Prostate gland (tissue), 2 donors: ENCODE measurements around the gene CCDC80.

Source experiments
- POLR2A ChIP-seq: fragments of 450-650 bp; IDR thresholded peaks from one replicate; pipeline ENCODE4 v1.6.1; 2016; ENCODE audit warnings: antibody characterized with exemption, mild to moderate bottlenecking
- POLR2AphosphoS5 ChIP-seq: sonication (generic); formaldehyde crosslinking; IDR thresholded peaks from one replicate; pipeline ENCODE4 v1.6.1; 2017; ENCODE audit warnings: antibody characterized with exemption
- TF ChIP-seq, protein P1 (sequence below), 4 experiments: fragments of 200-600 bp in 2 of 4; fragments of 450-650 bp in 2 of 4; sonication (generic) in 2 of 4; IDR thresholded peaks; 1 replicate in 3 of 4; 2 replicates in 1 of 4; pipeline ENCODE4 v1.5.1; 2016 to 2019; ENCODE audit warnings: antibody characterized with exemption in 4 of 4, mild to moderate bottlenecking in 2 of 4, moderate library complexity in 2 of 4

DNA sequence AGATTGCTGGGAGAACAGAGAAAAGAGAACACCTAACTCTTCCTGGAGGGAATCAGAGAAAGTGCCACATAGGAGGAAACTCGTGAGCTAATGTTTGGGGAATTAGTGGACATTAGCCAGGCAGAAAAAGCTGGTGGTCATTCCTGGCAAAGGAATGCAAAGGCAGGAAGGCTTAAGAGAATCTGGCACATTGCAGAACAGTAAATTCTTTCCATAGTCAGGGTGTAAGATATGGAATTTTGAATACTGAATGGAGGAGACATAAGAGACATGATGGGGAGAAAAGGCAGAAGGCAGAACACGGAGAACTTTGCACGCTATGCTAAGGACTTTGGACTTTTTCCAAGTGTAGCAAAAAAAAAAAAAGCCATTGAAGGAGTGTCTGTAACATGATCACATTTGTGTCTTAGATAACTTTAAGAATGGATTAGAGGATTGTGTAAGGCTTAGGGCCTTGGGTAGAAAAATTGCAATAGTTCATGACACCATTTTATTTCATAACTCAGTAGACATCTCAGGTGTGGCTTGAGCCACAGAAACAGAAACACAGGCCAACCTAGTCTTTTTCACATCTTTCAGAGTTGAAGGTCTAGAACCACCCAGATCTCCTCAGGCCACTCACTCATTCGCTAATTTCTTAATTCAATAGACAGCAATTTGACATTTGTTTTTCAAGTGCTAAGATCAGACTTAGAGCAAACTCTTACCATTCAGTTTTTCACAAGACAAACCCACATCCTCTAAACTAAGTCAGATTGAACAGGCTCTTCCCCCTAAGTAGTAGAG is 31.2 kb upstream of the CCDC80 start:
- no peak for TF ChIP-seq POLR2A
- TF ChIP-seq, protein P1, sequence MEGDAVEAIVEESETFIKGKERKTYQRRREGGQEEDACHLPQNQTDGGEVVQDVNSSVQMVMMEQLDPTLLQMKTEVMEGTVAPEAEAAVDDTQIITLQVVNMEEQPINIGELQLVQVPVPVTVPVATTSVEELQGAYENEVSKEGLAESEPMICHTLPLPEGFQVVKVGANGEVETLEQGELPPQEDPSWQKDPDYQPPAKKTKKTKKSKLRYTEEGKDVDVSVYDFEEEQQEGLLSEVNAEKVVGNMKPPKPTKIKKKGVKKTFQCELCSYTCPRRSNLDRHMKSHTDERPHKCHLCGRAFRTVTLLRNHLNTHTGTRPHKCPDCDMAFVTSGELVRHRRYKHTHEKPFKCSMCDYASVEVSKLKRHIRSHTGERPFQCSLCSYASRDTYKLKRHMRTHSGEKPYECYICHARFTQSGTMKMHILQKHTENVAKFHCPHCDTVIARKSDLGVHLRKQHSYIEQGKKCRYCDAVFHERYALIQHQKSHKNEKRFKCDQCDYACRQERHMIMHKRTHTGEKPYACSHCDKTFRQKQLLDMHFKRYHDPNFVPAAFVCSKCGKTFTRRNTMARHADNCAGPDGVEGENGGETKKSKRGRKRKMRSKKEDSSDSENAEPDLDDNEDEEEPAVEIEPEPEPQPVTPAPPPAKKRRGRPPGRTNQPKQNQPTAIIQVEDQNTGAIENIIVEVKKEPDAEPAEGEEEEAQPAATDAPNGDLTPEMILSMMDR (IDR thresholded peaks at IDR 0.05), result no peak
- no peak for TF ChIP-seq POLR2AphosphoS5
